ENCODE results near the gene SERINC1. TPM values are rescaled to one million over a fixed set of nuclear protein-coding genes. Genes with fewer than 3 reads are reported as not detected.
A peak's percentile ranks its signal among the peaks of the same experiment; 100 is the strongest.
"Not testable (repeated sequence)": the region's sequence is repeated elsewhere in the genome, so short reads cannot be mapped to it uniquely, and the experiment has no call there.

The SERINC1 gene
- total RNA-seq, 3 donors from 2014 or later (not counting 1 experiment from before 2014, with no cell fraction given), result 124 to 131 (median 128) TPM

GRCh38 chr6:122458087-122458486 is 13.5 kb downstream of the SERINC1 start:
- Mint-ChIP-seq H3K4me3 (peak overlapping the region; percentile 33), H3K4me1 (peaks cover 78 to 83% of the 10 kb centered on the region in 2 donors), H3K9me3 (no peaks in the 10 kb centered on the region), H3K36me3 (peaks cover 16% of the 10 kb centered on the region), H3K27ac (peak overlapping the region; percentile 51 to 69), H3K27me3 (ENCODE audit: low read depth in 2 of 2) (no peaks in the 10 kb centered on the region)
- H3K9me3 ChIP-seq (ENCODE audit: control insufficient read depth, insufficient read depth, low read length), result no peaks in the 10 kb centered on the region
- WGBS (ENCODE audit: insufficient coverage), result 100% methylated on average over 1 of the region's 1 CpG
- DNase-seq, result no peak
- peak in 1 of 3 donors; percentile 24 for ATAC-seq
- H3K27me3 ChIP-seq (ENCODE audit: control insufficient read depth, insufficient read depth, low read length), result no peaks in the 10 kb centered on the region
- no peak overlapping the region for H3K27ac ChIP-seq (ENCODE audit: low read length)
- no peak overlapping the region for H3K4me3 ChIP-seq (ENCODE audit: low read length)
- TF ChIP-seq, protein P1, sequence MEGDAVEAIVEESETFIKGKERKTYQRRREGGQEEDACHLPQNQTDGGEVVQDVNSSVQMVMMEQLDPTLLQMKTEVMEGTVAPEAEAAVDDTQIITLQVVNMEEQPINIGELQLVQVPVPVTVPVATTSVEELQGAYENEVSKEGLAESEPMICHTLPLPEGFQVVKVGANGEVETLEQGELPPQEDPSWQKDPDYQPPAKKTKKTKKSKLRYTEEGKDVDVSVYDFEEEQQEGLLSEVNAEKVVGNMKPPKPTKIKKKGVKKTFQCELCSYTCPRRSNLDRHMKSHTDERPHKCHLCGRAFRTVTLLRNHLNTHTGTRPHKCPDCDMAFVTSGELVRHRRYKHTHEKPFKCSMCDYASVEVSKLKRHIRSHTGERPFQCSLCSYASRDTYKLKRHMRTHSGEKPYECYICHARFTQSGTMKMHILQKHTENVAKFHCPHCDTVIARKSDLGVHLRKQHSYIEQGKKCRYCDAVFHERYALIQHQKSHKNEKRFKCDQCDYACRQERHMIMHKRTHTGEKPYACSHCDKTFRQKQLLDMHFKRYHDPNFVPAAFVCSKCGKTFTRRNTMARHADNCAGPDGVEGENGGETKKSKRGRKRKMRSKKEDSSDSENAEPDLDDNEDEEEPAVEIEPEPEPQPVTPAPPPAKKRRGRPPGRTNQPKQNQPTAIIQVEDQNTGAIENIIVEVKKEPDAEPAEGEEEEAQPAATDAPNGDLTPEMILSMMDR (IDR thresholded peaks at IDR 0.05), result no peak
- intact Hi-C loops (cut with micrococcal nuclease), result no loop called here
- peaks cover 8% of the 10 kb centered on the region for H3K4me1 ChIP-seq (ENCODE audit: control insufficient read depth, insufficient read depth, low read length)
- H3K36me3 ChIP-seq (ENCODE audit: control insufficient read depth, insufficient read depth, low read length), result peaks cover 46% of the 10 kb centered on the region

DNA sequence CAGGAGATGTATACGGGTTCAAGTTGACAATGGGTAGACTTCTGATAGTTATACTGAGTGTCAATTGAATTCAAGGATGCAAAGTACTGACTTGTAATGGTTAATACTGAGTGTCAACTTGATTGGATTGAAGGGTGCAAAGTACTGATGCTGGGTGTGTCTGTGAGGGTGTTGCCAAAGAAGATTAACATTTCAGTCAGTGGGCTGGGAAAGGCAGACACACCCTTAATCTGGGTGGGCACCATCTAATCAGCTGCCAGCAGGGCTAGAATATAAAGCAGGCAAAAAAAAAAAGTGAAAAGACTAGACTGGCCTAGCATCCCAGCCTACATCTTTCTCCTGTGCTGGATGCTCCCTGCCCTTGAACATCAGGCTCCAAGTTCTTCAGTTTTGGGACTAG is 16.5 kb downstream of the SERINC1 start:
- ATAC-seq; H3K4me3 Mint-ChIP-seq; intact Hi-C loops (cut with micrococcal nuclease); H3K9me3 ChIP-seq (ENCODE audit: control insufficient read depth, insufficient read depth, low read length); H3K27ac ChIP-seq (ENCODE audit: low read length); H3K4me3 ChIP-seq (ENCODE audit: low read length); H3K27me3 Mint-ChIP-seq (ENCODE audit: low read depth in 2 of 2); H3K9me3 Mint-ChIP-seq; H3K4me1 ChIP-seq (ENCODE audit: control insufficient read depth, insufficient read depth, low read length); H3K27me3 ChIP-seq (ENCODE audit: control insufficient read depth, insufficient read depth, low read length); DNase-seq: not testable (repeated sequence)
- 91% methylated on average over 1 of the region's 1 CpG for WGBS (ENCODE audit: insufficient coverage)
- Mint-ChIP-seq H3K4me1 (peaks cover 55 to 56% of the 10 kb centered on the region in 2 donors), H3K36me3 (peaks cover 32% of the 10 kb centered on the region), H3K27ac (peak overlapping the region; percentile 21 to 52)
- peaks cover 75% of the 10 kb centered on the region for H3K36me3 ChIP-seq (ENCODE audit: control insufficient read depth, insufficient read depth, low read length)

DNA sequence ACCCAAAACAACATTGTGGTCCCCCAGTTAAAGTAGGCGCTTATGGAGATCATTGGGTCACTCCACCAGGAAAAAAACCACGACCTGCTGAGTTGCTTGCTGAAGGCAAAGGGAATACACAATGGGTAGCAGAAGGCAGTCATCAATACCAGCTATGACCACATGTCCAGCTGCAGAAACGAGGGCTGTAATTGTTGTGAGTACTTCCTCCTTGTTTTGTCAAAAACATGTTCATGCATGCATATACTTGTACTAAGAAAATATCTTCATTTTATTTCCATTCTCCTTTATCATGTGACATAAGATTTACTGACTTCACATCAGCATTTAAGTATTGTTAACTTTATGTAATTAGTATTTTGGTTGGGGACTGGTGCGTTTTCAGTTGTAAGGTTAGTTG is 16.9 kb downstream of the SERINC1 start:
- TF ChIP-seq, protein P1 (IDR thresholded peaks at IDR 0.05), result no peak
- Mint-ChIP-seq H3K27ac (peak overlapping the region; percentile 21 to 52), H3K27me3 (ENCODE audit: low read depth in 2 of 2) (no peaks in the 10 kb centered on the region), H3K36me3 (peaks cover 32% of the 10 kb centered on the region), H3K4me3 (no peak overlapping the region), H3K4me1 (peaks cover 52% of the 10 kb centered on the region in 2 donors), H3K9me3 (no peaks in the 10 kb centered on the region)
- 95% methylated on average over 4 of the region's 4 CpGs for WGBS (ENCODE audit: insufficient coverage)
- H3K4me3 ChIP-seq (ENCODE audit: low read length), result no peak overlapping the region
- H3K27ac ChIP-seq (ENCODE audit: low read length), result no peak overlapping the region
- no peak for DNase-seq
- no peak for ATAC-seq
- intact Hi-C loops (cut with micrococcal nuclease), result no loop called here
- H3K27me3 ChIP-seq (ENCODE audit: control insufficient read depth, insufficient read depth, low read length), result no peaks in the 10 kb centered on the region
- peaks cover 80% of the 10 kb centered on the region for H3K36me3 ChIP-seq (ENCODE audit: control insufficient read depth, insufficient read depth, low read length)
- H3K4me1 ChIP-seq (ENCODE audit: control insufficient read depth, insufficient read depth, low read length), result no peaks in the 10 kb centered on the region
- H3K9me3 ChIP-seq (ENCODE audit: control insufficient read depth, insufficient read depth, low read length), result no peaks in the 10 kb centered on the region

DNA sequence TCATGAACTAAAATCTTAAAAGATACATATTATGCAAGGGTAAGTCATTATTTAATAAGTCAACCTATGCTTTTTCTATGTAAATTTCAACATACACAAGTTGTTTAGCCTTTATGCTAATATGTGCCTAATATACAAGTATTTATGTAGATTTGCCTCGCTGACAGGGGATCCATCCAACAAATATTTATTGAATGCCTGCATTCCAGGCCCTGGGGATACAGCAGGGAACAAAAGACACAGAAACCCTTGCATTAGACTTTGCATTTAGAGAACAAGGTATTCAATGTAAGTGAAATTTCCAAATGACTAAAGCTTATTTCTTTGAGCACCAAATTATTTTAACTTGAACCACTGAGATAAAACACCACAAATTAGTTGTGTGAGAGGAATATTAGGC is 19.1 kb downstream of the SERINC1 start:
- WGBS (ENCODE audit: insufficient coverage), result 90% methylated on average over 1 of the region's 1 CpG
- Mint-ChIP-seq H3K4me1 (peaks cover 31 to 35% of the 10 kb centered on the region in 2 donors), H3K27ac (no peak overlapping the region), H3K27me3 (ENCODE audit: low read depth in 2 of 2) (no peaks in the 10 kb centered on the region), H3K4me3 (no peak overlapping the region), H3K36me3 (peaks cover 32% of the 10 kb centered on the region), H3K9me3 (no peaks in the 10 kb centered on the region)
- TF ChIP-seq, protein P1 (IDR thresholded peaks at IDR 0.05), result no peak
- Histone ChIP-seq H3K4me1 (ENCODE audit: control insufficient read depth, insufficient read depth, low read length) (no peaks in the 10 kb centered on the region), H3K27ac (ENCODE audit: low read length) (no peak overlapping the region), H3K36me3 (ENCODE audit: control insufficient read depth, insufficient read depth, low read length) (peaks cover 93% of the 10 kb centered on the region), H3K9me3 (ENCODE audit: control insufficient read depth, insufficient read depth, low read length) (no peaks in the 10 kb centered on the region), H3K27me3 (ENCODE audit: control insufficient read depth, insufficient read depth, low read length) (no peaks in the 10 kb centered on the region), H3K4me3 (ENCODE audit: low read length) (no peak overlapping the region)
- DNase-seq (no peak), ATAC-seq (no peak)
- intact Hi-C loops (cut with micrococcal nuclease), result no loop called here

Measured in natural killer cell (primary cell).